Inflammatory macrophage treated with lipopolysaccharide for 1 hour (primary cell): ENCODE data around the gene TRIM44.
"Not testable (repeated sequence)": the region's sequence is repeated elsewhere in the genome, so short reads cannot be mapped to it uniquely, and the experiment has no call there.

Experiments
- DNase-seq, 2 donors: peaks; one replicate each; pipeline ENCODE4 v3.0.0-alpha.2; 2020 to 2022

Gene TRIM44

DNA sequence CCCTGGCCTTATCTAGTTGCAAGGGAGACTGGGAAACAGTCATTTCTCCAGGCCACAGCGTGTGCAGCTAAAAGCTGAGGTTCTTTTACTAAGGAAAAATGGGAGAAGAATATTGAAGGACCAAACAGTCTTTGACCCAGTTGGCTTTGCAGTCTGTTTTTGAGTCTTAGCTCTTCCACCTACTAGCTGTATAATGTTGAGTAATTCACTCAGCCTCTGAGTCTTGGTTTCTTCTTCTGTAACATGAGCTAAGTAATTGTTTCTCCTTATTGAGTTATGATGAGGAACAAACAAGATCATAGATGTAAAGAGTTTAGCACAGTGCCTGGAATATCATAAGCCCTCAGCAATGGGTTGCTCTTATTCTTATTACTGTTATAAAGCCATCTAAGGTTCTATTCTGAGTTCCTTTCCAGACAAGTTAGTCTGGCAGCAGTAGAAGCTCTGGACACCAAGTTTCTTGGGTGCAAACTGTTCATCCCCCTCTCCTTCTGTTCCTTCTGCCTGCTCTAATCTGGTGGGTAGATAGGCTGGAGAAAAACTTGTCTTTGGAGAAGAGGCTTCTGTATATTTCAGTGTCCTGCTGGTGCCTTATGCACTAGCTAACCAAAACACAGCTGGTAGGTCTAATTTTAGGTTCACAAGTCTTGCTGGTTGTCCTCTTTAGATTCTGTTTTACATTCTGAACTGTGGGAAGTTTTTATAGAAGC, 13.5 kb downstream of the TRIM44 start:
- DNase-seq = peak; percentile 34 to 47

DNA sequence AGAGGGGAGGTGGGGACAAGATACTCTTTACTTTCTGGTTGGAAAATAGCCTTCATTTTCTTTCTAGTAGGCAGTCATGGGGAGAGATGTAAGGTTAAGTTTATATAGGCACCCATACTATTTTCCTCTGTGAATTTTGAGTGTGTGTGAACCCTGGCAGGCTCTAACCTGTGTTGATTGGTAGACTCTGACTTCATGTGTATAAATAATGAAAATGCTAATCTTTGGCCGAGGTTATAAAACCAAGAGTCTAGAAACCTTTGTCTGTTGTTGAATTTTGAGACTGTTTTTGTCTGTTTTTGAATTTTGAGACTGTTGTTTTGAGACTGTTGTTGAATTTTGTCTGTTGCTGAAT, 14.0 kb downstream of the TRIM44 start:
- DNase-seq = no peak

- DNase-seq = no peak
Observed at GRCh38 chr11:35677904-35678303, 15.3 kb downstream of the TRIM44 start.

GRCh38 chr11:35678471-35678870, 15.9 kb downstream of the TRIM44 start:
- no peak for DNase-seq

- no peak for DNase-seq
Observed at GRCh38 chr11:35678975-35679374, 16.4 kb downstream of the TRIM44 start.

DNA sequence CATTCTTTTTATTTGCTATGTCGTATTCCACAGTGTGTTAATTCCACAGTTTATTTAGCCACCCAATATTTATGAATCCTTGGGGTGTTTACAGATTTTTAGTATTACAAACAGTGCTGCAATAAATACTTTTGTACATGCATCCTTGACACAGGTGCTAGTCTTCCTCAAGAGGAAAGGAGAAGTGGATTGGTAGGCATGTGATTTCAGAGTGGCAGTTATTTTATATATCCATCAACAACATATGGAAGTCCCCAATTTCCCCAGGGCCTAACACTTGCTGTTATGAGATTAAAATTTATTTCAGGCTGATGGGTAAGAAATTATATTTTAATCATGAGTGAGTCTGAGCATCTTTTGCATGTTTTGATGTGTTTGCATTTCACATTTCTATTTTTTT, 17.9 kb downstream of the TRIM44 start:
- DNase-seq = no peak

- no peak for DNase-seq
Observed at GRCh38 chr11:35681163-35681767, 18.7 kb downstream of the TRIM44 start.

DNA sequence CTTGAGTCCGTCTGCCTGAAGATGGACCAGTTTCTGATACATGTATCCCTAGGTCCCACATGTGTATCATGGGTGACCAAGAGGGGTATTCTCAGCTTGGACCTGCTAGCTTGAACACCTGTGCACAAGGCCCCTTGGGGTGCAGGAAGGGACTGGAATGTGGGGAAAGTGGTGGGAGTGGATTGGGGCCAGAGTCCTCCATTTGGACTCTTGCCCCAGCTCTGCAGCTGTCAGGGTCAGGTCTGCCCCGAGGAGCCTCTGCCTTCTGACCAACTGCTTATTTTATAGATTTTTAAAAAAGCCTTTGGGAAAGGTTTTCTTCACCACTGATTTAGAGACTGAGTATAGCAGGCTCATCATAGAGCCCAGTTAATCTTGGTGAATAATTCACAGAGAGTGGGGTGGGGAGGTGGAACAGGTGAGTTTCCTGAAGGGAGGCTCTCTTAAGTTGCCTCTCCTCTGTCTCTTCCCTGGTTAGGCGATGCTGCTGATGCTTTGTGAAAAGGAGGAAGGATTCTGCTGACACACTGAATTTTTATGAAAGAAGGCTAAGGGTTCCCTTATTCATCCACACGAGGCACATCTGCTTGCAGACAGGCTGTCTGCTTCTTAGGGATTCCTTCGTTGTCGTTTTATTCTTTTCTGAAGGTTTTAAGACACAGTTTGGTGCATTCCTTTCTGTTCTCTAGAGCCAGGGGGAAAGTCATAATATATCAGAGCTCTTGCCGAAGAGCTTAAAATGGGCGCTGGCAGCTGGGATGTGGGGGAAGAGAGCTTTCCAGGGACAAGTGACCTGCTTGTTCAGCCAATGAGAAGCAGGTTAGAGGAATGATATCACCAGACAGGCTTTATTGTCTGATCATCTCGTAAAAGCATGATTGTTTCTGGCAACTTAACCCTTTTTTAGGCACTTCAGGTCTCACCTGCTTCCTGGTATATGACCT, 19.9 kb downstream of the TRIM44 start:
- no peak for DNase-seq

- peak; percentile 74 to 77 for DNase-seq
Observed at GRCh38 chr11:35683728-35684339, 21.3 kb downstream of the TRIM44 start.

- peak; percentile 61 to 62 for DNase-seq
Observed at GRCh38 chr11:35688023-35688422, 25.4 kb downstream of the TRIM44 start.

GRCh38 chr11:35689081-35689996, 26.8 kb downstream of the TRIM44 start:
- DNase-seq = no peak

DNA sequence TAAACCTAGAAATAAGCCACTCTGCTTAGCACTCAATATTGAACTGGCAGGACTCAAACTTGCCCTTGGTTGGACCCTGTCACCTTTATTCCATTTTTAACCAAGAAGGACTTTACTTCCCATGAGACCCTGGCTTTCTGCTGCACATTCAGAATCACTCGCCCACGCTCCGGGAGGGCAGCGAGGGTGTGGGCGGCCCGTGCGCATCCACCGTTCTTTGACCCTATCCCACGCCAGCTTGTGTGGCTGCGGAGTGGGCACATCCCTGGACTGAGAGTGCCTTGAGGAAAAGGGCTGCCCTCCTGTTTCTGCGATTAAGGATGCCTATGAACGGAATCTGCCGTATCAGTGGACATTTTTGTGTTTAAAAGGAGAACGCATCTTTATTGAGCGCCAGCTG, 39.6 kb downstream of the TRIM44 start:
- DNase-seq = no peak

DNA sequence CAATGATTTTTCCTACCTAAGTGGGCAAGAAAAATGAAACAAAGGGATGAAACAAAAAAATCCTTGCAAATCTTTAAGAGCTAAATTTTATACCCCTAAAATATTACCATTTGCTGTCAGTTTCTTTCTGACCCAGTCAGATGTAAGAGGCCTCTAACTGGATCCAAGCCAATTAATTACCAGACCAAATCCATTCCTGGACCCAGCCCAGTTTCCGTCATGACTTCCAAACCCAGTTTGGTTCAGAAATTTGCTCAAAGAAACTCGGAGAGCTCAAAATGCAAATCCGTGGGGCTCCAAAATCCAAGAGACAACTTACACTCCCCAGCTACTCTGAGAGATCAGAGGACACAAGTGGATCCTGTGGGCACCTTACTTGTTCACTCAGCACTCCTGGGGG, 46.8 kb downstream of the TRIM44 start:
- DNase-seq = no peak

DNA sequence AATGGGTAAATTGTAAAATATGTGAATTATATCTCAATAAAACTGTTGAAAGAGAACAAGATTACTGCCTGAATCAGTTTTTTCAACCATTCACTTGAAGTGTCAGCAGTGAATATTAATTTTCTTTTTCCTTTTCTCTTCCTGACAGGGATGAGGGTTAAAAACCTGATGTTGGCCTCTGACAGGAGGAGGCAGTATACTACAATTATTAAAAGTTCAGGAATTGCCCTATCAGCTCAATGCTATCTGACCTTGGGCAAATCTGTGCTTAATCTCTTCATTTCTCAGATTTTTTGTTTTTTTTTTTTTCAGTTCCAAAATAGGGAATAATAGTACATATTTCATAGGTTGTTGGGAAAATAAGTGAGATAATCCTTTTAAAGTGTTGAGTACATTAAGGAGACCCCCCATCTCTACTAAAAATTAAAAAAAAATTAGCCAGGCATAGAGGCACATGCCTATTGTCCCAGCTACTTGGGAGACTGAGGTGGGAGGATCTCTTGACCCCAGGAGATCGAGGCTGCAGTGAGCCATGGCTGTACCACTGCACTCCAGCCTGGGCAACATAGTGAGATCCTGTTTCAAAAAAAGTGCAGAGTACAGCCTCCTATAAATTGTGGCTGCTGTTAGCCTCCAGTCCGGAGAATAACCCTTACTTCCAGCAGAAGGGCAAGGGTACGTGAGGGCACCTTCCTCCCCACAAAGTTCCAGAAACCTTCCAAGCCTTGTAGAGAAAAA, 48.8 kb downstream of the TRIM44 start:
- DNase-seq = no peak

DNA sequence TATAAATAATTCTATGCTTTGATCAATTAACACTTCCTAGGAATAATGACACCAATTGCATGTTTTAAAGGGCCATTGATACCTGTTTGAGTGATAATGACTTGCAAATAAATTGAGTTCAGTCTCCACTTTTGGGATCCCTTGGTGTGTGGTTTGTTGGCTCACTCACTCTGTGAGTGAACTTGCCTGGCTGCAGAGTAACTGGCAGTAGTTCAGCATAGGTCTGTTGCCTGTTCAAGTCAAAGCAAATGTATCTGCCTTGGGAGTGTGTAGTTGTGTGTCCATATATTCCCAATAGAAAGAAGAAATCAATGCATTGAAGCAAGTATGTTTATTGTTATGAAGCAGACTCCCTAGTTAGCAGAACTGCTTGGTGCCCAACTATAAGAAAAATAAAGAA, 49.3 kb downstream of the TRIM44 start:
- DNase-seq = no peak

- DNase-seq = no peak
Observed at GRCh38 chr11:35712533-35712932, 50.0 kb downstream of the TRIM44 start.

GRCh38 chr11:35714882-35715627, 52.5 kb downstream of the TRIM44 start:
- DNase-seq = no peak

DNA sequence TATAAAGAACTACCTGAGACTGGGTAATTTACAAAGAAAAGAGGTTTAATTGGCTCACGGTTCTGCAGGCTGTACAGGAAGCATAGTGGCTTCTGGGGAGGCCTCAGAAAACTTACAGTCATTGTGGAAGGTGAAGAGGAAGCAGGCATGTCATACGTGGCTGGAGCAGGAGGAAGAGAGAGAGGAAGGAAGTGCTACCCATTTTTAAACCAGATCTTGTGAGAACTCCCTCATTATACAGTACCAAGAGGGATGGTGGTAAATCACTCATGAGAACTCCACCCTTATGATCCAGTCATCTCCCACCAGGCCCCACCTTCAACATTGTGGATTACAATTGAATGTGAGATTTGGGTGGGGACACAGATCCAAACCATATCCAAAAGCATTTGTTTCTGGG, 53.1 kb downstream of the TRIM44 start:
- DNase-seq = not testable (repeated sequence)

- DNase-seq = no peak
Observed at GRCh38 chr11:35717043-35717442, 54.5 kb downstream of the TRIM44 start.

- no peak for DNase-seq
Observed at GRCh38 chr11:35717520-35717919, 54.9 kb downstream of the TRIM44 start.
